Non-pigmented ciliary epithelial cell (primary cell): ENCODE results near the gene RNF217.
"Not testable (repeated sequence)": the region's sequence is repeated elsewhere in the genome, so short reads cannot be mapped to it uniquely, and the experiment has no call there.

Experiments used
- DNase-seq: peaks from one replicate; pipeline ENCODE4 v3.0.0-alpha.2; 2010; ENCODE audit warnings: low read depth

RNF217 gene

GRCh38 chr6:125125856-125126255 lies 163.6 kb downstream of the RNF217 start:
- not testable (repeated sequence) for DNase-seq

- no peak for DNase-seq
Observed at GRCh38 chr6:125129354-125129753, 167.1 kb downstream of the RNF217 start.

GRCh38 chr6:125132058-125132457 lies 169.8 kb downstream of the RNF217 start:
- DNase-seq, result no peak

- DNase-seq, result no peak
Observed at GRCh38 chr6:125136378-125136777, 174.1 kb downstream of the RNF217 start.

GRCh38 chr6:125138083-125138482 lies 175.8 kb downstream of the RNF217 start:
- DNase-seq, result no peak

GRCh38 chr6:125140808-125141207 lies 178.6 kb downstream of the RNF217 start:
- DNase-seq, result no peak
